ENCODE results near the gene HCN2. TPM values are rescaled to one million over a fixed set of nuclear protein-coding genes. Genes with fewer than 3 reads are reported as not detected.
"Not testable (repeated sequence)": the region's sequence is repeated elsewhere in the genome, so short reads cannot be mapped to it uniquely, and the experiment has no call there.

HCN2 gene
- total RNA-seq, 2 donors from 2014 or later, result 0.26 TPM; not detected in 1

GRCh38 chr19:584240-585001, 5.3 kb upstream of the HCN2 start:
- H3K27ac ChIP-seq, result no peak overlapping the region
- TF ChIP-seq CTCF (IDR thresholded peaks at IDR 0.05), result peak; percentile 31 to 63 (median 56)
- no peak for TF ChIP-seq POLR2A (IDR thresholded peaks at IDR 0.05)
- H3K36me3 ChIP-seq (replicated peaks in 1 of 2; ENCODE audit: insufficient read depth in 1 of 2, low read depth in 2 of 2), result peaks cover 8 to 10% of the 10 kb centered on the region in 2 donors
- intact Hi-C loops (cut with DNase I), result no loop called here
- peaks cover 0 to 9% of the 10 kb centered on the region in 2 donors for H3K27me3 ChIP-seq
- WGBS, 2 donors, result 21 to 44% methylated on average over 12 to 38 of the region's 38 CpGs
- no peaks in the 10 kb centered on the region for H3K9me3 ChIP-seq
- ATAC-seq, result peak; percentile 47
- peak; percentile 22 to 45 (median 29) for DNase-seq
- no peak overlapping the region for H3K4me3 ChIP-seq
- peaks cover 16% of the 10 kb centered on the region for H3K4me1 ChIP-seq

- intact Hi-C loops (cut with DNase I), result not testable (repeated sequence)
These were observed 4.5 kb upstream of the HCN2 start for GRCh38 chr19:585146-585545.

GRCh38 chr19:585551-586110, 4.0 kb upstream of the HCN2 start:
- H3K27ac ChIP-seq, result no peak overlapping the region
- H3K27me3 ChIP-seq, result peaks cover 0 to 13% of the 10 kb centered on the region in 2 donors
- H3K4me1 ChIP-seq, result peaks cover 21% of the 10 kb centered on the region
- H3K36me3 ChIP-seq (replicated peaks in 1 of 2; ENCODE audit: insufficient read depth in 1 of 2, low read depth in 2 of 2), result peaks cover 8 to 10% of the 10 kb centered on the region in 2 donors
- ATAC-seq (no peak), DNase-seq (no peak)
- H3K4me3 ChIP-seq, result no peak overlapping the region
- TF ChIP-seq POLR2A (IDR thresholded peaks at IDR 0.05) (no peak), CTCF (IDR thresholded peaks at IDR 0.05) (no peak)
- no peaks in the 10 kb centered on the region for H3K9me3 ChIP-seq
- 52 to 64% methylated on average over 6 to 10 of the region's 10 CpGs for WGBS, 2 donors
- intact Hi-C loops (cut with DNase I), result no loop called here

More at GRCh38 chr19:585146-585545, 4.5 kb upstream of the HCN2 start:
- Histone ChIP-seq H3K4me1 (peaks cover 17% of the 10 kb centered on the region), H3K27me3 (peaks cover 0 to 10% of the 10 kb centered on the region in 2 donors)
- not testable (repeated sequence) for ATAC-seq; DNase-seq; H3K9me3 ChIP-seq; H3K36me3 ChIP-seq (replicated peaks in 1 of 2; ENCODE audit: insufficient read depth in 1 of 2, low read depth in 2 of 2); H3K27ac ChIP-seq; H3K4me3 ChIP-seq
- WGBS, 2 donors, result 46 to 79% methylated on average over 2 to 31 of the region's 34 CpGs

- peak; percentile 50 to 71 (median 63) for DNase-seq
- H3K4me3 ChIP-seq, result no peak overlapping the region
- intact Hi-C loops (cut with DNase I), result no loop called here
- H3K9me3 ChIP-seq, result no peaks in the 10 kb centered on the region
- peaks cover 29% of the 10 kb centered on the region for H3K4me1 ChIP-seq
- no peak for TF ChIP-seq POLR2A (IDR thresholded peaks at IDR 0.05)
- peak in 4 of 7 experiments; percentile 22 to 44 (median 30) for TF ChIP-seq CTCF (IDR thresholded peaks at IDR 0.05)
- 5 to 9% methylated on average over 3 to 39 of the region's 41 CpGs for WGBS, 2 donors
- no peaks in the 10 kb centered on the region for H3K36me3 ChIP-seq (replicated peaks in 1 of 2; ENCODE audit: insufficient read depth in 1 of 2, low read depth in 2 of 2)
- peaks cover 0 to 20% of the 10 kb centered on the region in 2 donors for H3K27me3 ChIP-seq
- no peak overlapping the region for H3K27ac ChIP-seq
- ATAC-seq, result peak; percentile 36
These were observed 1.5 kb upstream of the HCN2 start for GRCh38 chr19:588093-588740.

All from body of pancreas (tissue), 4 donors.